Thyroid gland (tissue), 4 donors: ENCODE data around the gene SORCS2.

Experiments used
- POLR2A ChIP-seq, 2 donors: fragments of 450-650 bp; IDR thresholded peaks; one replicate each; pipeline ENCODE4 v1.6.1; 2017; ENCODE audit warnings: antibody characterized with exemption in 2 of 2, mild to moderate bottlenecking in 2 of 2, moderate library complexity in 1 of 2
- TF ChIP-seq, protein P1 (sequence below), 6 experiments: fragments of 200-600 bp in 3 of 6; fragments of 450-650 bp in 3 of 6; sonication (generic) in 3 of 6; IDR thresholded peaks; one replicate each; pipeline ENCODE4 v1.5.1; 2016 to 2019; ENCODE audit warnings: antibody characterized with exemption in 6 of 6, mild to moderate bottlenecking in 2 of 6, inconsistent platforms in 1 of 6, moderate library complexity in 1 of 6

DNA sequence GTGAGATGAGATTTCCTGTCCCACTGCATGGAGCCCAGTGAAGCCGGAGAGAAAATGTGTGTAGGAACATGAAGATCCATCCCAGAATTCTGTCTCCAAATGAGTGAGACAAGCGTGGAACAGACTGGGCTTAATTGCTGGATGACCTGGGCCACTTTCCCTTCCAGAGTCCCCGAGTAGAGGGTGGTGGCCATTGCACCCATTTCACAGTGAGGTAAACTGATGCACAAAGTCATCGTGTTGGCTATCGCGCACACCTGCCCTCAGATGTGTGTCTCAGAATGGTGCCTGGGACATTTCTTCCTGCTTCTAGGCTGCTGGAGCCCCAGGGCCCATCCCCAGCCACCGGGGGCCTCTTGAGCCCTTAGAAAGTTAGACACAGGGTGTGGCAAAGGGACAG, 285.4 kb downstream of the SORCS2 start:
- TF ChIP-seq, protein P1, sequence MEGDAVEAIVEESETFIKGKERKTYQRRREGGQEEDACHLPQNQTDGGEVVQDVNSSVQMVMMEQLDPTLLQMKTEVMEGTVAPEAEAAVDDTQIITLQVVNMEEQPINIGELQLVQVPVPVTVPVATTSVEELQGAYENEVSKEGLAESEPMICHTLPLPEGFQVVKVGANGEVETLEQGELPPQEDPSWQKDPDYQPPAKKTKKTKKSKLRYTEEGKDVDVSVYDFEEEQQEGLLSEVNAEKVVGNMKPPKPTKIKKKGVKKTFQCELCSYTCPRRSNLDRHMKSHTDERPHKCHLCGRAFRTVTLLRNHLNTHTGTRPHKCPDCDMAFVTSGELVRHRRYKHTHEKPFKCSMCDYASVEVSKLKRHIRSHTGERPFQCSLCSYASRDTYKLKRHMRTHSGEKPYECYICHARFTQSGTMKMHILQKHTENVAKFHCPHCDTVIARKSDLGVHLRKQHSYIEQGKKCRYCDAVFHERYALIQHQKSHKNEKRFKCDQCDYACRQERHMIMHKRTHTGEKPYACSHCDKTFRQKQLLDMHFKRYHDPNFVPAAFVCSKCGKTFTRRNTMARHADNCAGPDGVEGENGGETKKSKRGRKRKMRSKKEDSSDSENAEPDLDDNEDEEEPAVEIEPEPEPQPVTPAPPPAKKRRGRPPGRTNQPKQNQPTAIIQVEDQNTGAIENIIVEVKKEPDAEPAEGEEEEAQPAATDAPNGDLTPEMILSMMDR (IDR thresholded peaks at IDR 0.05), result no peak
- no peak for TF ChIP-seq POLR2A (IDR thresholded peaks at IDR 0.05)
